GM12875 (cell line): Measurements from ENCODE around the gene BOLA2B.

Source experiments
- H3K4me3 ChIP-seq: one replicate; pipeline ENCODE4 v1.5.1; 2011; ENCODE audit warnings: low read depth, low read length, control low read depth
- CTCF ChIP-seq: IDR thresholded peaks from 2 replicates; pipeline ENCODE4 v1.5.1; 2011; ENCODE audit warnings: low read depth, mild to moderate bottlenecking, control low read depth, inconsistent platforms, low read length, moderate library complexity, borderline replicate concordance; ENCODE audit not compliant: insufficient read depth

BOLA2B gene

GRCh38 chr16:30166202-30166902 is 27.1 kb downstream of the BOLA2B start:
- H3K4me3 ChIP-seq = no peak overlapping the region
- TF ChIP-seq CTCF = no peak

- TF ChIP-seq CTCF = no peak
- no peak overlapping the region for H3K4me3 ChIP-seq
Measured at GRCh38 chr16:30163538-30163937, 29.9 kb downstream of the BOLA2B start.

GRCh38 chr16:30157214-30157613 is 36.3 kb downstream of the BOLA2B start:
- no peak overlapping the region for H3K4me3 ChIP-seq
- TF ChIP-seq CTCF = no peak

GRCh38 chr16:30155188-30155587 is 38.3 kb downstream of the BOLA2B start:
- H3K4me3 ChIP-seq = no peak overlapping the region
- no peak for TF ChIP-seq CTCF

GRCh38 chr16:30152517-30152916 is 40.9 kb downstream of the BOLA2B start:
- no peak overlapping the region for H3K4me3 ChIP-seq
- no peak for TF ChIP-seq CTCF

- TF ChIP-seq CTCF = no peak
- H3K4me3 ChIP-seq = no peak overlapping the region
Measured at GRCh38 chr16:30151091-30151490, 42.4 kb downstream of the BOLA2B start.

- no peak for TF ChIP-seq CTCF
- H3K4me3 ChIP-seq = no peak overlapping the region
Measured at GRCh38 chr16:30149250-30149930, 44.1 kb downstream of the BOLA2B start.
